GM21360 (cell line): ENCODE data around the gene ROBO4.

Experiments
- ATAC-seq: cut with Tn5 transposase; IDR thresholded peaks from one replicate; pipeline ENCODE4 v1.9.1; 2021; ENCODE audit warnings: mild to moderate bottlenecking, moderate library complexity; ENCODE audit not compliant: unreplicated experiment

The ROBO4 gene

GRCh38 chr11:124875401-124875800 lies 22.3 kb downstream of the ROBO4 start:
- ATAC-seq: no peak

DNA sequence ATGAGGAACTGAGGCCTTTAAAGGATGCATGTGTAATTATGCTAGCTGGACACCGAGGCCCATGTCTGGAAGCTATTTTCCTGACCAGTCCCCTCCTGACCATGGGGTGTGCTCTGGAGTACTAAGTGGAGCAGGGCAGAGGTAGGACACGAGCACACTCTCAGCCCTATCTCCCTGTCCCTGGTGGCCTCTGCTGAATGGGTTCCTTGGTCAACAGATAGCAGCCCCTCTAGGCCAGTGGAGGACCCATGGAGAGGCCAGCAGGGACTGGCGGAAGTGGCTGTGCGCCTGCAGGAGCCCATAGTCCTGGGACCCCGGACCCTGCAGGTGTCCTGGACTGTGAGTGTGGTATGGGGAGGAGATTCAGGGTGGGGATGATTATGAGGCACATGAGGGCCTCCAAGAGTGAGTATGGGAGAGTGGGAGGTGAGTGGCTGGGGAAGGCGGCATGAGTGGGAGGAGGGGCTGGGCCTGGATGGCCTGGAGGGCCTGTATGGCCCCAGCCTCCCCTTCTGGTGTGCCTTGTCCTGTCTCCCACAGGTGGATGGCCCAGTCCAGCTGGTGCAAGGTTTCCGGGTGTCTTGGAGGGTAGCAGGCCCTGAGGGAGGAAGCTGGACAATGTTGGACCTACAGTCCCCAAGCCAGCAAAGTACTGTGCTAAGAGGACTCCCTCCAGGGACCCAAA lies 23.0 kb downstream of the ROBO4 start:
- no peak for ATAC-seq

- no peak for ATAC-seq
Measured at GRCh38 chr11:124873951-124874350, 23.7 kb downstream of the ROBO4 start.

DNA sequence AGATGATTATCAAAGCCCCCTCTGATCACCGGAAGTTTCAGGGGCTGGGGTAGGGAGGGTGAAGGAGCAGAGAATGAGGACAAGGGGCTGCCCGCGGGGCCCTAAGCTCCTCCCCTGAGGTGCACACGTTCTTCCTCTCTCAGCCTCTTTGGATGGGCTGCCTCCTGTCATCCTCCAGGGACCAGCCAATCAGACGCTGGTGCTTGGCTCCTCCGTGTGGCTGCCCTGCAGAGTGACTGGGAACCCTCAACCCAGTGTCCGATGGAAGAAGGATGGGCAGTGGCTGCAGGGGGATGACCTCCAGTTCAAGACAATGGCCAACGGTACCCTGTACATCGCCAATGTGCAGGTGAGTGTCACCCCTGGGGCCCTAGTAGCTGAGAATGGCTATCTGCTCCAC lies 24.9 kb downstream of the ROBO4 start:
- no peak for ATAC-seq

GRCh38 chr11:124872280-124872679 lies 25.4 kb downstream of the ROBO4 start:
- ATAC-seq: no peak

- no peak for ATAC-seq
Measured at GRCh38 chr11:124870430-124870829, 27.2 kb downstream of the ROBO4 start.

GRCh38 chr11:124869856-124870387 lies 27.7 kb downstream of the ROBO4 start:
- ATAC-seq: no peak

DNA sequence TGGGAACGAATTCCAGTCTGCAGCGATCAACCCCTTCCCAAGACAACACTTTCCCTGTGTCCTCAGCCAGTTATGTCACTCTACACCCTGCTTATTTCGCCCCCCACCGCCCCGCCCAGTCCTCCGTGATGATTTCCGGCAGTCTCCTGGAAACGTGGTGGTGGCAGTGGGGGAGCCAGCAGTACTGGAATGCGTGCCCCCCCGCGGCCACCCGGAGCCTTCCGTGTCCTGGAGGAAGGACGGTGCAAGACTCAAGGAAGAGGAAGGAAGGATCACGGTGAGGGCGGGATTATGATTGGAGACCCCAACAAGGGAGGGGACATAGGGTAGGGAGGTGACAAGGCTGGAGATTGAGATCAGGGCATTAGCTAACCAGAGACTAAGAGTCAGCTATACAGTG lies 28.3 kb downstream of the ROBO4 start:
- no peak for ATAC-seq

DNA sequence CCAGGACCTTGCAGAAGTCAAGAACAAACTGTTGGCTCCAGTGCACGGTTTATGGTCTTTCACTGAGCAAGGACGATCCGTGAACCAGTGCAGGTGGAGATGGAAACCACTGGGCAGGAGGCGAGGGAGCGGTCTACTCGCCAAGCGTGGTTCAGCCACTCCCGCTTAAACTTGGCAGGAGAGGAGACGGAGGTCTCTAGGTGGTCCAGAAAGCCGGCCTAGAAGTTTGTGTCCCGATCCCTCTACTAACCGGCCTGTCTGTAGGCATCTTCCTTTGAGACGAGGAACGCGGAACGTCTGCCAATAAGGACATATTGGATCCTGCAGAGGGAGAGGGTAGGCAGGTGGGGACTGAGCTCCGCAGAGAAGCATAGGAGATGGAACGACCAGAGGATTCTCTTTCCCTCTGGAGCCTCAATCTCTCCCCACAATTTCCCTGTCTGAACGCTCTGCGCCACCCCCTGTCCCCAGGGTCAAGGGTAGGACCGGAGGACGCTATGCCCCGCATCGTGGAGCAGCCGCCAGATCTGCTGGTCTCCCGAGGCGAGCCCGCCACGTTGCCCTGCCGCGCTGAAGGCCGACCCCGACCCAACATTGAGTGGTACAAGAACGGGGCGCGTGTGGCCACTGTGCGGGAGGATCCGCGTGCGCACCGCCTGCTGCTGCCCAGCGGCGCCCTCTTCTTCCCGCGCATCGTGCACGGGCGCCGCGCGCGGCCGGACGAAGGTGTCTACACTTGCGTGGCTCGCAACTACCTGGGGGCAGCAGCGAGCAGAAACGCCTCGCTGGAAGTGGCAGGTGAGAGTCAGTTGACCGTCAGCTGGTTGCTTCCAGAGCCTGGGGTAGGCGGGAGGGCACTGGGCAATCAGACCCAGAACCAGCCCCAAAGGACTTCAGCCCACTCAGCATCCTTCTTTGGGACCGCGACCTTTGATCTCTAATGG lies 29.1 kb downstream of the ROBO4 start:
- no peak for ATAC-seq

DNA sequence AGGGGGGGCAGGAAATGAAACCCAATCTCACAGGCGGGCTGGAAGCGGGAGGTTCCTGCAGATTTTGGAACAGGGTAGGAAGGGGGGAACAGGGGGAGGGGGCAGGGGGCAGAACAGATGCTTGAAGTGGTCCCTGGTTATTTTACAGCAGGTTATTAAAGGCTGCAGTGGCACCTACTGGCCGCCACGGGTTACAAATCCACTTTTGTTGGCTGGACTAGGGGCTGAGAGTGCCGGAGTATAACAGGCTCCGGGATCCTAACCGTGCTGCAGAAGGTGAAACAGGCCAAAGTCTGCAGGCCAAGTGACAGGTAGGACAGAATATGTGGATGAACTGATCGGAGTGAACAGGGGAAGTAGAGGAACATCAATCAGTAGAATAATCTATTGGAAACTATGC lies 30.0 kb downstream of the ROBO4 start:
- ATAC-seq: peak; percentile 49

DNA sequence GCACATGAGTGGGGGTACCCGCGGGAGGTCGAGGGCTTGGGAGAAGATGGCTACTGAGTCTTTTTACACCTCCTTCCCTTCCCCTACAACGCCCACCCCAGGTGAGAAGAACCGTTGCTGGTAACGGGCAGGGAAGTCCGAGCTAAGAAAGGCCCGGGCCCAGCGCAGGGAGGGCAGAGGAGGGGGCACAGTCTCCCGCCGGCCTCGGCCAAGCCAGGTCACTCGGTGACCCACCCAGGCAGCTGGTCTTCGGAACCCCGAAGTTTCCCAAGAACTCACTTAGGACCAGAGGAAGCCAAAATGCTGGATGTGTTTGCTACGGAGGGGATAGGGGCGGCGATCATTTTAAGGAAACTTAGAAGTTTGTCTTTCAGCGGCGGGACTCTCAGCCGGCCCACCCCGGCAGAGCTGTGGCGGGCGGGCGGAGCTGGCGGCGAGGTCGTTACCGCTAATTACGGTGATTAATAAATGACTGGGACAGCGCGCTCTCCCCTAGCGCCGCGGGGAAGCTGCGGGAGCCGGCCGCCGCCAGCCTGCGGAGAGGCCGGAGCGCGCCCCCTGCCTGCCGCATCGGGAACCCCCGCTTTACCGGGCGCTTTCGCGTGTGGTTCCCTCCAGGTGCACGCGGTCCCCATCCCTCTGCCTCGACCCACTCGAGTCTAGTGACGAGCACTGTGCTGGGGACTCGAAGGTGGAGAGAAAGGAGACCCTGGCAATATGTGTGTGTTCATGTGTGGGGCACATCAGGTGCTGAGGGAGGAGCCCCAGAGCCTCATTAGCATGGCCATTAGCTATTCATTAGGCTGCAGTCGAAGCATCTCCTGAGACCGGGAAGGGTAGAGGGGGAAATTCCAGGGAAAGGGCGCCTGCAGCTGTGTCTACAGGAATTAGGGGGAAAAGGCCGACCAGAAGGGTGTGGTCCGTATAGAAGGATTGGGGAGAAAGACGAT lies 31.5 kb downstream of the ROBO4 start:
- ATAC-seq: no peak

DNA sequence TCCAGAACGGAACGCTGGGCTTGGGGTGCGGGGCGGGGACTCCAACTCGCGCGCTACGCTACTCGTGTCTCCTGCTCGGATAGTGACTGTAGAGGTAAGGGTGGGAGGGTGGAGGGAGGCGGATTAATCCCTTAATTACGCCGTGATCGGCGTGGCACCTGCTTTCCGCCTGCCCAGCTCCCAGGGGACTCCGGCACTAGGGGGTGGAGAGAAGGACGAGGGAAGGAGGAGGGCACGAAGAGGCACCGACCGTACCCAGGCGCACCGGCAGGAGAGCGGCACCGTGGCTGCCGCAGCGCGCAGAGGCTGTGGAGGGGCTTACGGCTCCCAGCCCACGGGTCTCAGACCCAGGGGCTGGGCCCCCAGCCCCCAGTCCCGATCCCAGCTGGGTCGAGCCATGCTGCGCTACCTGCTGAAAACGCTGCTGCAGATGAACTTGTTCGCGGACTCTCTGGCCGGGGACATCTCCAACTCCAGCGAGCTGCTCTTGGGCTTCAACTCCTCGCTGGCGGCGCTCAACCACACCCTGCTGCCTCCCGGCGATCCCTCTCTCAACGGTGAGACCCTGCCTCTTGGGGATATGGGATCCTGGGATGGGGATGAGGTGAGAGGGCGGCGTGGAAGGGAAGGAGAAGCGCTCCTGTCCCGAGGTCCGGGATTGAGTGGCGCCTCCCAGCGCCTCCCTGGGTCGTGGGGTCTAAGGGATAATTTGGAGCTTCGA lies 32.3 kb downstream of the ROBO4 start, which contains the start of gene ROBO3:
Gene ROBO3 (plus strand): TSS at position 252 of the 721 bp plus-strand sequence. CDS start 146 bp downstream, at position 398.
- no peak for ATAC-seq

DNA sequence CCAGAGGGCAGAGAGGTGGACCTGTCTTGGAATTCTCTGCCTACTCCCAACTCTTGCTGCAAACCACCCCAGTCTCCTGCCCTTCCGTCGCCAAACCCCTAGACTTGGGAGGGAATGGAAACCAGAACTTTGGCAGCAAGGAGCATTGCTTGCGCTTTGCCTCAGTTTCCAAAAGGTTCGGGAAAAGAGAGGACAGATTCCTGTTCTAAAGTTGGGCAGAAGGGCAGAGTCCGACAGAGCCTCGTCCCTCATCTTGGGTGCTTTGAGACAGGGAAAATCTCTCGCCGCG lies 32.8 kb downstream of the ROBO4 start:
- ATAC-seq: no peak

DNA sequence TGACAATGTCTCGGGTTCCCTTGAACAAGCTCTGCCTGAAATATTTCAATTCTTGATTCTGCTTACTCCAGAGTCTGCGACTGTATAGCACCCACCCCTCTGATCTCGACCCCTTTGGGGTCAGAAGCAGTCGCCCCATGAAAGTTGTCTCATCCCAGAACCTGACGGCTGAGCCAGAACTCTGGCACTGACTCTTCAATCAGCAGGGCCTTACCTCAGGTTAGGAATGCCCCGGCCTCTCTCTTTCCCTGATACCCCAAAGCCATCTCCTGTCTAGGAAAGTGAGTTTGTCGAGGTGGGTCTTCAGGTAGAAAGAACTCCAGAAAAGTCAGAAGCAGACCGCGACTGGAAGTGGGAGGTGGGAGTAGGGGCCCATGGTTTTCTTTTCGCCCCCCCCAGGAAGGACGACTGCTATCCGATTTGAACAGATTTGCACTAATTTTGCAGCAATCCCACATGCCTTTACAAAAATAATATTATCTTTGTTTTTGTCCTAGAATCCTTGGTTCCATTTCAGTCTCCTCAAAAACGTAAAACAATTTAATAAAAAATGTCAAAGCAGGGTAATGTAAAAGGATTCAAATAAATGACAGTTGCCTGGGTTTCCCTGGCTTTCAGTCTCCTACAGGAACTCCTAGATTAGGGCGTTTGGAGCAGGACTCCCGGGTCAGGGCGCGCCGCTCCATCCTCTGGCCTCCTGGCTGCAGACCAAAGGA lies 33.3 kb downstream of the ROBO4 start:
- ATAC-seq: no peak

GRCh38 chr11:124863826-124864165 lies 33.9 kb downstream of the ROBO4 start:
- ATAC-seq: no peak

DNA sequence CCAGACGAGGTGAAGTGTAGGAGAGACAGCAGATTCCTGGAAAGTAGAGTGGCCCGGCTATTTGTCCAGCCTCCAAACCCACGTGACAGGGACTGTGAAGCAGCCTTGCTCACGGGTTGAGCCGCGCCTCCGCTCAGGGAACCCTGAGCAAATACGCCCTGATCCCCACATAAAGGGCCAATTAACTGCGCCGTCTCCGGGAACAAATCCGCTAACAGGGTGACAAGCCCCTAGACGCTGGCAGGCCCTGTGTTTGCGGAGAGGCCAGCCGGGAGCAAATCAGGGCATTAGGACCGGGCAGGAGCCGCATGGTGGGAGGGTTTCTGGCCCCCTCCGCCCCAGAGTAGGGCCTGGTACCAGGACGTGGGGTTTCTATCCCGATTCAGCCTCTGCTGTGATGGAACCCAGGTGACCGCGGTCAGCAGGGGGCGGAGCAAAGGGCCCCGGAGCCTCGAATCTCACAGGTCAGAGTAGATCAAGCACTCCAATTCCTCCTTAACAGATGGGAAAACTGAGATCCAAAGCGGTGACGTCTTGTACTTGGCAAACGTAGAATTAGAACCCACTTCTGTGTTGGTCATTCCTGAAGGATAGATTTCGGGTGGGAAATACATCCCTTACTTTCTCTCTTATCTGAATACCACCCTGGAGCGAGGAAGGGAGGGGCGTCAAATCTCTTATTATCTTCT lies 34.4 kb downstream of the ROBO4 start:
- ATAC-seq: no peak

DNA sequence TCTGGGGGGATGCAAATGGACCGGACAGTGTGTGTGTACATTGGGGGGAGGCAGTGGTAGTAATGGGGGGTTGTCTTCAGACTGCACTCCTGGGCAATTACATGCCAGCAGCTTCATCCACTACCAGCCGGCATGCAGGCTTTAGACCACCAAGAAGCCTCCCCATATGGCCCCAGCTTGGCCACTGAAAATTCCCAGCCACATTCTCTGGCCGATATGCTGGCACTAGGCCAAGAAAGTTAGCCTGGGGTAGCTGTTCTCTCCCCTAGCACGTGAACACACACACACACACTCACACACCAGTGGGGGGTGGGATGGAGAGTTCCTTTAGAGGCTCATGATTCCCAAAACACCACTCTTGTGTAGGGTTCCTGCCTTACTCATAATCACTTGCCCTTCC lies 36.0 kb downstream of the ROBO4 start:
- no peak for ATAC-seq

DNA sequence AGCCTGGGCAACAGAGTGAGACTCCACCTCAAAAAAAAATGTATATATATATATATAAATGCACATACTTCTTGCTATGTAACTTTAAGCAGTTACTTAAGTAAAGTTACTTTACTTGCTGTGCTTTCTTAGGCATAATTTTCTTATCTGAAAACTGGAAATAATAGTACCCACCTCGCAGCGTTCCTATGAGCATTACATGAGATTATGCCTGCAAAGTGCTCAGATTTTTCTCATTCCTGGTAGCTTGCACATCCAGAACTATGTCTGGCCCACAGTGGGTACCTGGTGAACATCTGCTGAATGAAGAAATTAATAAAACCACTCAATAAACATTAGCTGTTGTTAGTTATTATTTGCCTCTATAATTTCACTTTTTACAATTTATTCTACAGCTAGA lies 38.5 kb downstream of the ROBO4 start:
- ATAC-seq: no peak

- ATAC-seq: no peak
Measured at GRCh38 chr11:124846070-124846673, 51.5 kb downstream of the ROBO4 start.
